ENCODE data around the gene AGTRAP.

Gene AGTRAP

DNA sequence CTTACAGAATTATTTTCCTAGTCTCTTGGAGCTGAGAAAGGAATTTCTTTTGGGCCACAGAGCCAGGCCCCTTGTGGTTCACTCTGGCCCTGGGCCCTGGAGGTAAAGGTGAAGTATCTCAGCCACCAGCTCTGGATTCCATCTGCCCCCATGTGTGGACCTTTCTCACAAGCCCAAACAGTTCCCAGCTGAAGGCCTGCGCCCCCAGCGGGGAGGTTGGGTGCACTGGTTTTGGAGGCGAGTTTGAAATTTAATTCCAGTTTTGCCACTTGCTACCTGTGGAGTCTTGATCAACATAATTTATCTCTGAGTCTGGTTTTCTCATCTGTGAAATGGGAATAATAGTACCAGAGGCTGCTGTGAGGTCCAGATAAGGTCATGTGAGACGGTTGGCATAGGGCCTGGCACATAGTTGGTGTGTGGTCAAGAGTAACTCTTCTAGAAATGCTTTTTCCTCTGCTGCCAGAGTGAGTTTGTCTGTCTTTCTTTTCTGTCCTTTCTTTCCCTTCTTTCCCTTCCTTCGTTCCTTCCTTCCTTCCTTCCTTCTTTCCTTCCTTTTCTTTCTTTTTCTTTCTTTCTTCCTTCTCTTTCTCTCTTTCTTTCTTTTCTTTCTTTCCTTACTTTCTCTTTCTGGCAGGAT, 6.1 kb downstream of the AGTRAP start:
- no peak for DNase-seq
- intact Hi-C loops (cut with DNase I; ENCODE audit: low total_unique reads) = no loop called here
- TF ChIP-seq CTCF (IDR thresholded peaks at IDR 0.05) = no peak
- Histone ChIP-seq H3K4me3 (no peak overlapping the region), H3K4me1 (peaks cover 0 to 27% (median 6%) of the 10 kb centered on the region in 4 donors), H3K9me3 (no peaks in the 10 kb centered on the region), H3K36me3 (peaks cover 0 to 19% (median 12%) of the 10 kb centered on the region in 3 donors), H3K27me3 (no peaks in the 10 kb centered on the region), H3K27ac (no peak overlapping the region)

- no peaks in the 10 kb centered on the region for H3K27me3 ChIP-seq
- DNase-seq = no peak
- H3K36me3 ChIP-seq = peaks cover under 1 to 41% (median 34%) of the 10 kb centered on the region in 3 donors
- no peaks in the 10 kb centered on the region for H3K9me3 ChIP-seq
- no peak overlapping the region for H3K4me3 ChIP-seq
- H3K27ac ChIP-seq = no peak overlapping the region
- no peak for TF ChIP-seq CTCF (IDR thresholded peaks at IDR 0.05)
- intact Hi-C loops (cut with DNase I; ENCODE audit: low total_unique reads) = no loop called here
- H3K4me1 ChIP-seq = peaks cover 0 to 11% (median 0%) of the 10 kb centered on the region in 4 donors
Observed at GRCh38 chr1:11744287-11744686, 8.4 kb downstream of the AGTRAP start.

DNA sequence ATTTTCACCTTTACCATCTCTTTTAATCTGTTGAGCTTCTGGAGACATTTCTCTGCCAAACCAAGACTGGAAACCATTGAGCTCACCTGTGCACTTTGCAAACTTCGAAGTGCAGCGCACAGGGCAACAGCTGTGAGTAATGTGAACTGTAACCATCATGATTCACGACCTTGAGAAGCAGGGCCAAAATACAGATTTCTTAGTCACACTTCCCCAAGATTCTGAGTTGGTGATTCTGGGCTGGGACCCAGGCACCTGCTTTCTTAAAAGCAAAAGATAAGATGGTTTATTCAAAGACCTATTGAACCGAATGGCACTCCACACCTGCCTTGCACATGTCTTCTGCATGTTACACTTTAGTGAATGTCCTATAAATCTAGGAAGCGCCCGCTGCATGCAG, 10.2 kb downstream of the AGTRAP start:
- H3K27me3 ChIP-seq = no peaks in the 10 kb centered on the region
- H3K27ac ChIP-seq = no peak overlapping the region
- no peaks in the 10 kb centered on the region for H3K9me3 ChIP-seq
- H3K36me3 ChIP-seq = peaks cover 16 to 57% (median 52%) of the 10 kb centered on the region in 3 donors
- DNase-seq = no peak
- no peaks in the 10 kb centered on the region for H3K4me1 ChIP-seq
- TF ChIP-seq CTCF (IDR thresholded peaks at IDR 0.05) = no peak
- no peak overlapping the region for H3K4me3 ChIP-seq
- intact Hi-C loops (cut with DNase I; ENCODE audit: low total_unique reads) = no loop called here

- Histone ChIP-seq H3K27me3 (no peaks in the 10 kb centered on the region), H3K9me3 (no peaks in the 10 kb centered on the region), H3K27ac (no peak overlapping the region), H3K4me1 (no peaks in the 10 kb centered on the region), H3K36me3 (peaks cover 16 to 61% (median 59%) of the 10 kb centered on the region in 3 donors), H3K4me3 (no peak overlapping the region)
- no peak for DNase-seq
- intact Hi-C loops (cut with DNase I; ENCODE audit: low total_unique reads) = no loop called here
- TF ChIP-seq CTCF (IDR thresholded peaks at IDR 0.05) = no peak
Observed at GRCh38 chr1:11746795-11747487, 11.0 kb downstream of the AGTRAP start.

GRCh38 chr1:11748294-11749202, 12.6 kb downstream of the AGTRAP start:
- H3K4me3 ChIP-seq = no peak overlapping the region
- no peaks in the 10 kb centered on the region for H3K4me1 ChIP-seq
- intact Hi-C loops (cut with DNase I; ENCODE audit: low total_unique reads) = no loop called here
- H3K27ac ChIP-seq = no peak overlapping the region
- peaks cover 0 to 5% of the 10 kb centered on the region in 2 donors for H3K27me3 ChIP-seq
- H3K9me3 ChIP-seq = no peaks in the 10 kb centered on the region
- no peak for TF ChIP-seq CTCF (IDR thresholded peaks at IDR 0.05)
- peaks cover 16 to 61% (median 59%) of the 10 kb centered on the region in 3 donors for H3K36me3 ChIP-seq
- DNase-seq = no peak

Measured in tibial artery (tissue), 4 donors.